Transverse colon (tissue), 4 donors: ENCODE data around the gene RIMBP2. TPM values are rescaled to one million over a fixed set of nuclear protein-coding genes. Genes with fewer than 3 reads are reported as not detected.

Experiments used
- DNase-seq: peaks from one replicate; pipeline ENCODE4 v3.0.0-alpha.2; 2019
- H3K27ac ChIP-seq, 4 donors: fragments of 200-600 bp; sonication (generic); 2 replicates each; pipeline ENCODE4 v1.5.1; 2016 to 2018; ENCODE audit warnings: inconsistent platforms in 4 of 4
- H3K27me3 ChIP-seq: fragments of 200-600 bp; sonication (generic); 2 replicates; pipeline ENCODE4 v1.5.1; 2017; ENCODE audit warnings: inconsistent platforms
- H3K36me3 ChIP-seq, 4 donors: fragments of 200-600 bp; sonication (generic); 2 replicates each; pipeline ENCODE4 v1.5.1; 2017 to 2019; ENCODE audit warnings: inconsistent platforms in 4 of 4
- H3K4me1 ChIP-seq, 4 donors: fragments of 200-600 bp; sonication (generic); 2 replicates each; pipeline ENCODE4 v1.5.1; 2017 to 2020; ENCODE audit warnings: inconsistent platforms in 4 of 4
- H3K4me3 ChIP-seq, 4 donors: fragments of 200-600 bp; sonication (generic); 1 replicate in 1 of 4; 2 replicates in 3 of 4; pipeline versions ENCODE4 v1.5.1 to v1.6.1; 2017 to 2019; ENCODE audit warnings: inconsistent platforms in 4 of 4
- H3K9me3 ChIP-seq, 2 donors: fragments of 200-600 bp; sonication (generic); 2 replicates each; pipeline ENCODE4 v1.5.1; 2017 to 2019; ENCODE audit warnings: inconsistent platforms in 2 of 2
- EP300 ChIP-seq: sonication (generic); formaldehyde crosslinking; IDR thresholded peaks from one replicate; pipeline ENCODE4 v1.6.1; 2017; ENCODE audit warnings: antibody characterized with exemption, low read depth
- POLR2A ChIP-seq: fragments of 450-650 bp; IDR thresholded peaks from one replicate; pipeline ENCODE4 v1.6.1; 2016; ENCODE audit warnings: antibody characterized with exemption, mild to moderate bottlenecking, moderate library complexity
- POLR2AphosphoS5 ChIP-seq, 3 donors: sonication (generic); formaldehyde crosslinking; IDR thresholded peaks; one replicate each; pipeline ENCODE4 v1.6.1; 2016; ENCODE audit warnings: antibody characterized with exemption in 3 of 3
- WGBS, 2 donors: methylation state at CpG; one replicate each; pipeline ENCODE4 v1.1.5; 2018; ENCODE audit warnings: low coverage in 1 of 2; 5-methylcytosine and 5-hydroxymethylcytosine counted together
- in situ Hi-C, 4 donors: fragments of 200-750 bp; cut with MboI; loops; one replicate each; pipeline versions ENCODE4 v1.15.0 to v1.15.1; 2017; ENCODE audit warnings: low sequenced_read_pairs in 3 of 4, low pct_ligation_motif_present in 1 of 4, low pct_unique_long_range_greater_than_20kb in 1 of 4
- intact Hi-C: fragments of 100-400 bp; cut with DNase I; formaldehyde crosslinking; loops from one replicate; pipeline ENCODE4 v1.15.1; 2023; ENCODE audit warnings: low total_unique reads
- total RNA-seq, 4 donors: library from RNA; depleted of rRNA; stranded (reverse); fragments of >200 nt; gene quantifications; one replicate each; pipeline ENCODE4 v1.1.0, GENCODE V29; 2016
- TF ChIP-seq, protein P1 (sequence below), 5 experiments: fragments of 200-600 bp in 3 of 5; fragments of 450-650 bp in 2 of 5; sonication (generic) in 3 of 5; IDR thresholded peaks; 1 replicate in 2 of 5; 2 replicates in 3 of 5; pipeline ENCODE4 v1.5.1; 2016 to 2017; ENCODE audit warnings: antibody characterized with exemption in 5 of 5, inconsistent platforms in 3 of 5, mild to moderate bottlenecking in 2 of 5, moderate library complexity in 1 of 5

The RIMBP2 gene
- total RNA-seq, 4 donors from 2014 or later = 2.9 to 17.3 (median 4.3) TPM

DNA sequence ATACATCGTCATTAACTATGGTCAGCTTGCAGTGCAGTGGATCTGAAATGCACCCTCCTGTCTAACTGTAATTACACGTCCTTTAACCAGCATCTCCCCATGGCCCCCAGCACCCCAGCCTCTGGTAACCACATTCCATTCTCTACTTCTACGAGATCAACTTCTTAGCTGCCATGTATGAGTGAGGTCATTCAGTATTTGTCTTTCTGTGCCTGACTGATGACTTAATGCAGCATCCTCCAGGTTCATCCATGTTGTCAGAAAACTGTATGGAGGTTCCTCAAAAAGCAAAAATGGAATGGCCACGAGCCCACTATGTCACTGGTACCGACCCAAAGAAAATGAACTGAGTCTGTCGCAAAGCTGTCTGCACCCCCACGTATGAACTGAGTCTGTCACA is 107.3 kb downstream of the RIMBP2 start:
- no peak for DNase-seq
- in situ Hi-C loops = no loop called here
- H3K9me3 ChIP-seq = no peaks in the 10 kb centered on the region
- H3K27me3 ChIP-seq = no peaks in the 10 kb centered on the region
- H3K4me3 ChIP-seq = no peak overlapping the region
- 63 to 84% methylated on average over 3 to 7 of the region's 7 CpGs for WGBS, 2 donors
- no peaks in the 10 kb centered on the region for H3K36me3 ChIP-seq
- TF ChIP-seq POLR2A (no peak), POLR2AphosphoS5 (IDR thresholded peaks at IDR 0.05) (no peak), EP300 (no peak)
- TF ChIP-seq, protein P1, sequence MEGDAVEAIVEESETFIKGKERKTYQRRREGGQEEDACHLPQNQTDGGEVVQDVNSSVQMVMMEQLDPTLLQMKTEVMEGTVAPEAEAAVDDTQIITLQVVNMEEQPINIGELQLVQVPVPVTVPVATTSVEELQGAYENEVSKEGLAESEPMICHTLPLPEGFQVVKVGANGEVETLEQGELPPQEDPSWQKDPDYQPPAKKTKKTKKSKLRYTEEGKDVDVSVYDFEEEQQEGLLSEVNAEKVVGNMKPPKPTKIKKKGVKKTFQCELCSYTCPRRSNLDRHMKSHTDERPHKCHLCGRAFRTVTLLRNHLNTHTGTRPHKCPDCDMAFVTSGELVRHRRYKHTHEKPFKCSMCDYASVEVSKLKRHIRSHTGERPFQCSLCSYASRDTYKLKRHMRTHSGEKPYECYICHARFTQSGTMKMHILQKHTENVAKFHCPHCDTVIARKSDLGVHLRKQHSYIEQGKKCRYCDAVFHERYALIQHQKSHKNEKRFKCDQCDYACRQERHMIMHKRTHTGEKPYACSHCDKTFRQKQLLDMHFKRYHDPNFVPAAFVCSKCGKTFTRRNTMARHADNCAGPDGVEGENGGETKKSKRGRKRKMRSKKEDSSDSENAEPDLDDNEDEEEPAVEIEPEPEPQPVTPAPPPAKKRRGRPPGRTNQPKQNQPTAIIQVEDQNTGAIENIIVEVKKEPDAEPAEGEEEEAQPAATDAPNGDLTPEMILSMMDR (IDR thresholded peaks at IDR 0.05) = no peak
- intact Hi-C loops = no loop called here
- no peaks in the 10 kb centered on the region for H3K4me1 ChIP-seq
- no peak overlapping the region for H3K27ac ChIP-seq

DNA sequence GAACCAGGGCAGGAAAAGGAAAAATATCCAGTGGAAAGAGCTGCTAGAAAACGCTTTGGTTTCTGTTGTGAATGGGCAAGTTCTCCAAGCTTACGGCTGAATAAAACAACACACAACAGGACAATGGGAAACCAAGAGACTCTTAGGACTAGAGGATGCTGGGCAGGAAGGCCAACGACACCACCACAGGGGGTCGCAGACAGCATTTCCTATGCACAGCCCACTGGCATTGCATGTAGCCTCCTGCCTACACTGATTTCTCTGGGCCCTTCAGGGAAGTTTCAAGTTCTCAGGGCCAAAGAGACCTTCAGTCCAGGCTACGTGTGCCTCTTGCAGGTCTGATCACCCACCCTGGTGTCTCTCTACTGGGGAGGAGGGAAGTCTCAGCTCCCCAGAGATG is 108.0 kb downstream of the RIMBP2 start:
- intact Hi-C loops (no loop called here), in situ Hi-C loops (no loop called here)
- no peak for DNase-seq
- WGBS, 2 donors = 66% methylated on average over 5 of the region's 5 CpGs; no CpG with 5 or more reads in 1 of the 2 donors
- Histone ChIP-seq H3K27me3 (no peaks in the 10 kb centered on the region), H3K4me1 (no peaks in the 10 kb centered on the region), H3K27ac (no peak overlapping the region), H3K4me3 (no peak overlapping the region), H3K9me3 (no peaks in the 10 kb centered on the region), H3K36me3 (no peaks in the 10 kb centered on the region)
- TF ChIP-seq EP300 (no peak), POLR2A (no peak), POLR2AphosphoS5 (IDR thresholded peaks at IDR 0.05) (no peak)
- TF ChIP-seq, protein P1 (IDR thresholded peaks at IDR 0.05) = no peak

DNA sequence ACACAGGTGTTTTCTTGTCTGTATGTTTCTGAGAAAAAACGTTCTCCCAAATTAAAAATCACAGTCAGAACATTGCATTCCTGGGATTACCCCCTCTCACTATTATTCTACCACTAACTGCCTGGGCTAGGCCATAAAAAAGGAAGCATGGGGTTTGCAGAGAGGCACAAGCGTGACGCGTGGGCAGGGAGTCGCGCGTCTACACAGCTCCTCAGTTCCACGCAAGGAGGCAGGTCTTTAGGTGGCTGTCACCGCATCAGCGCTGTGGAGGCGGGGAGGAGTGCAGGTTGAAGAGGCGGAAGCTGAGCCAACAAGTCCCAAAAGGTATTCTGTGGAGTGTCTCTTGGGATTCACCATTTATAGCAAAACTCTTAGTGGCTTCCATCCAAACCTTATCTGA is 109.9 kb downstream of the RIMBP2 start:
- Histone ChIP-seq H3K9me3 (no peaks in the 10 kb centered on the region), H3K36me3 (no peaks in the 10 kb centered on the region), H3K4me3 (no peak overlapping the region), H3K27me3 (no peaks in the 10 kb centered on the region), H3K27ac (no peak overlapping the region), H3K4me1 (no peaks in the 10 kb centered on the region)
- in situ Hi-C loops (no loop called here), intact Hi-C loops (no loop called here)
- TF ChIP-seq, protein P1 (IDR thresholded peaks at IDR 0.05) = no peak
- TF ChIP-seq POLR2AphosphoS5 (IDR thresholded peaks at IDR 0.05) = no peak
- TF ChIP-seq EP300 = no peak
- TF ChIP-seq POLR2A = no peak
- no peak for DNase-seq
- 85 to 87% methylated on average over 12 of the region's 12 CpGs for WGBS, 2 donors

DNA sequence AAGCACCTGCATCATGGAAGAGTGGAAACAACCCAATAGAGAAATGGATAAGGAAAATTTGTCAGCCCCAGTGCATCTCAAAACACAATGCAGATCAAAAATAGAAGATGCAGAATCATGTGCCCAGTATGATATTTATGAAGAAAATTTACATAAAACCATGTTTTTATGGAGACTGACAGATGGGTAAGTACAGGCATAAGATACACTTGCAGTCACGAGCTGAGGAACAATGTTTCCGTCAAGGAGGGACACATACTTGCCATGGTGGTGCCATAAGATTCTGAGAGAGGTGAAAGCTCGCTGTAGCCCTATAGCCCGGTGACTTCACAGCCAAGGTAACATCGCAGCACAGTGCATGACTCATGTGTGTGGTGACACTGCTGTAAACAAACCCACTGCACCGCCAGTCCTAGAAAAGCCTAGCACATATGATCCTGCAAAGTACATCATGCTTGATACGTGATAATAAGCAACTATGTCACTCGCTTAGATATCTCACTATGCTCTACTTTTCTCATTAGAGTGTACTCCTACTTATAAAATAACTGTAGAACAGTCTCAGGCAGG is 112.6 kb downstream of the RIMBP2 start:
- no peak overlapping the region for H3K4me3 ChIP-seq
- intact Hi-C loops = no loop called here
- WGBS, 2 donors = 50 to 73% methylated on average over 2 to 8 of the region's 8 CpGs
- H3K4me1 ChIP-seq = no peaks in the 10 kb centered on the region
- H3K27me3 ChIP-seq = no peaks in the 10 kb centered on the region
- DNase-seq = no peak
- no peaks in the 10 kb centered on the region for H3K9me3 ChIP-seq
- in situ Hi-C loops = no loop called here
- no peak overlapping the region for H3K27ac ChIP-seq
- TF ChIP-seq EP300 = no peak
- no peak for TF ChIP-seq POLR2A
- no peak for TF ChIP-seq POLR2AphosphoS5 (IDR thresholded peaks at IDR 0.05)
- TF ChIP-seq, protein P1 (IDR thresholded peaks at IDR 0.05) = no peak
- H3K36me3 ChIP-seq = no peaks in the 10 kb centered on the region
